Measurements from ENCODE around the gene BNC2.

DNA sequence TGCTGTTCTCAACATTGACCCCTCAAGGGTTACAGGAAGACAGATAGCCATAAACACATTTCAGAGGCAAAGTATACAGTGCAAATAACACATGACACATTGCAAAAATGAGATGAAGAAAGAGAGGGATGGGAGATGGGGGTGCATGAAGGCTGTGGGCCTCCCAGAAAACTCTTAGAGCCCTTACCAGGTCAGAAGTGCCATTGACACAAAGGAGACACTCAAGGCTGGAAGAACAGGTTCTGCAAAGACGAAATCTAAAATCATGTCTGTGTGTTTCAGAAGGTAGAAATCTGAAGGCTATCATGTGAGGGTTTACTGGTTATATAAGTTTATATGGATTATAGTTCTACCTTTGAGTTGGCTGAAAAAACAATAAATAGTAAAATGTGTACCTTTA lies 318.8 kb downstream of the BNC2 start:
- TF ChIP-seq, protein P1, sequence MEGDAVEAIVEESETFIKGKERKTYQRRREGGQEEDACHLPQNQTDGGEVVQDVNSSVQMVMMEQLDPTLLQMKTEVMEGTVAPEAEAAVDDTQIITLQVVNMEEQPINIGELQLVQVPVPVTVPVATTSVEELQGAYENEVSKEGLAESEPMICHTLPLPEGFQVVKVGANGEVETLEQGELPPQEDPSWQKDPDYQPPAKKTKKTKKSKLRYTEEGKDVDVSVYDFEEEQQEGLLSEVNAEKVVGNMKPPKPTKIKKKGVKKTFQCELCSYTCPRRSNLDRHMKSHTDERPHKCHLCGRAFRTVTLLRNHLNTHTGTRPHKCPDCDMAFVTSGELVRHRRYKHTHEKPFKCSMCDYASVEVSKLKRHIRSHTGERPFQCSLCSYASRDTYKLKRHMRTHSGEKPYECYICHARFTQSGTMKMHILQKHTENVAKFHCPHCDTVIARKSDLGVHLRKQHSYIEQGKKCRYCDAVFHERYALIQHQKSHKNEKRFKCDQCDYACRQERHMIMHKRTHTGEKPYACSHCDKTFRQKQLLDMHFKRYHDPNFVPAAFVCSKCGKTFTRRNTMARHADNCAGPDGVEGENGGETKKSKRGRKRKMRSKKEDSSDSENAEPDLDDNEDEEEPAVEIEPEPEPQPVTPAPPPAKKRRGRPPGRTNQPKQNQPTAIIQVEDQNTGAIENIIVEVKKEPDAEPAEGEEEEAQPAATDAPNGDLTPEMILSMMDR (IDR thresholded peaks at IDR 0.05), result no peak
- TF ChIP-seq POLR2A (IDR thresholded peaks at IDR 0.05), result no peak

All from right lobe of liver (tissue), 4 donors.